Heart right ventricle (tissue), 16 donors: ENCODE measurements around the gene IER5. TPM values are rescaled to one million over a fixed set of nuclear protein-coding genes. Genes with fewer than 3 reads are reported as not detected.
A peak's percentile ranks its signal among the peaks of the same experiment; 100 is the strongest.

Experiments used
- ATAC-seq, 8 donors: fragments of 200-7000 bp; cut with Tn5 transposase; one replicate each; pipeline ENCODE4 v1.9.1; 2020; ENCODE audit warnings: mild to moderate bottlenecking in 8 of 8, moderate library complexity in 8 of 8, moderate number of reproducible peaks in 1 of 8
- DNase-seq, 2 donors: peaks; one replicate each; pipeline ENCODE4 v3.0.0-alpha.2; 2020
- H3K27ac ChIP-seq, 10 donors: fragments of 200-600 bp; sonication (generic) in 2 of 10; one replicate each; pipeline versions ENCODE4 v1.5.0 to v1.8.0; 2020 to 2022; ENCODE audit warnings: mild to moderate bottlenecking in 3 of 10
- H3K27me3 ChIP-seq, 7 donors: fragments of 200-600 bp; one replicate each; pipeline ENCODE4 v1.8.0; 2021 to 2022; ENCODE audit warnings: mild to moderate bottlenecking in 2 of 7
- H3K36me3 ChIP-seq, 9 donors: fragments of 200-600 bp; sonication (generic) in 1 of 9; one replicate each; pipeline versions ENCODE4 v1.5.0 to v1.8.0; 2020 to 2022; ENCODE audit warnings: mild to moderate bottlenecking in 2 of 9
- H3K4me1 ChIP-seq, 9 donors: fragments of 200-600 bp; sonication (generic) in 1 of 9; one replicate each; pipeline versions ENCODE4 v1.5.0 to v1.8.0; 2020 to 2022; ENCODE audit warnings: mild to moderate bottlenecking in 4 of 9
- H3K4me3 ChIP-seq, 10 donors: fragments of 200-600 bp; sonication (generic) in 2 of 10; one replicate each; pipeline versions ENCODE4 v1.5.0 to v1.8.0; 2020 to 2022; ENCODE audit warnings: mild to moderate bottlenecking in 7 of 10, moderate library complexity in 2 of 10
- H3K9me3 ChIP-seq, 11 donors: fragments of 200-600 bp in 10 of 11; sonication (generic) in 2 of 11; one replicate each; pipeline versions ENCODE4 v1.5.0 to v1.8.0; 2013 to 2022; ENCODE audit warnings: mild to moderate bottlenecking in 2 of 11, control low read depth in 1 of 11, moderate library complexity in 1 of 11
- WGBS, 2 donors: extraction: QIAGEN DNeasy Blood & Tissue Kit; methylation state at CpG; one replicate each; pipeline ENCODE4 v1.1.7; 2013; ENCODE audit warnings: inconsistent platforms in 1 of 2; 5-methylcytosine and 5-hydroxymethylcytosine counted together
- intact Hi-C, 10 donors: fragments of 100-400 bp; cut with DNase I; formaldehyde crosslinking; loops; one replicate each; pipeline versions ENCODE4 v1.11.1 to v1.14.2; 2022
- polyA plus RNA-seq, 2 donors: library from polyadenylated mRNA; stranded (reverse); fragments of 200-250 nt; gene quantifications; one replicate each; pipeline ENCODE4 v1.2.3, GENCODE V29; 2013
- total RNA-seq, 10 donors: library from RNA; stranded (reverse); fragmentation: NEBNext Ultra II Directional in 3 of 10; extraction: Animal tissue kit (Norgen Biotek cat#: 25700) in 3 of 10; gene quantifications; one replicate each; pipeline versions ENCODE4 v1.2.1 to v1.2.4, GENCODE V29; 2021 to 2023
- TF ChIP-seq, protein P1 (sequence below), 9 donors: fragments of 200-600 bp; sonication (generic) in 2 of 9; IDR thresholded peaks; one replicate each; pipeline versions ENCODE4 v1.5.0 to v1.8.0; 2021 to 2022; ENCODE audit warnings: antibody characterized with exemption in 9 of 9, mild to moderate bottlenecking in 5 of 9, moderate library complexity in 1 of 9
- donor health status: Arrhythmogenic right ventricular cardiomyopathy.
- donor health status: ischemic (EF 13 %, LVEDD 7.1; RV severe dilation, severe dysfunction).
- donor health status: healthy with polysubstance abuse.
- donor health status: DM: no; HTN: yes; CAD: no.
- donor health status: DM: no; HTN: no; CAD: no.
- donor health status: ischemic (EF 25% LVEDD 6.9; RV normal size, moderate dysfunction).
- donor health status: ischemic (EF 25% LVEDD 5.7; RV mildly dilated, moderate dysfunction).
- donor health status: healthy.
- donor health status: DM: yes; HTN: yes; CAD: no.
- donor health status: Ischemic cardiomyopathy.
- donor health status: ischemic (EF 35%, LVEDD 5.7; RV mildly dilated, moderate dysfunction).
- donor health status: nonischemic (EF 11% LVEDD 7.7; RV severe dilation, severe dysfunction).
- donor health status: DM: yes; HTN: yes; CAD: no.
- donor health status: PGD.
- donor health status: ischemic (EF 29% LVEDD 5.4; RV normal size, mild dysfunction).
- donor health status: nonischemic (EF 23%, LVEDD 6.1; RV moderate dilation, normal function).

Gene IER5
- total and polyA plus RNA-seq, 12 donors: 10.7 to 87.5 (median 18.7) TPM

DNA sequence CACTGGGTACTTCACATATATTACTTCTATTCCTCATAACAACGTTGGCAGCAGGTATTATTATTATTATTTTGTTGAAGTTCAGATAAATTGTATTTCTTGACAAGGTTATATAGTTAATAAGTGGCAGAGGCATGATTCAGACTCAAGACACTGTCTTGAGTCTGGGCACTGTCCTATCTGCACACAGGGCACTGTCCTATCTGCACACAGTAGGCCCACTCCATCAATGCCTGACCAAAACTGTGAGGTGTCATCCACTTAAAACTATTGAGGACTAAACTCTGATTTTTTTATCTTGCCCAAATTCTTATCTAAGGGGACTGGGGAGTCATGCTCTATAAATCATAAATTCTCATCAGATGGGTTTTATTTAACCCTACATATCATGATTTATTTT lies 23.8 kb upstream of the IER5 start:
- no peak overlapping the region for H3K4me3 ChIP-seq
- no peak overlapping the region for H3K27ac ChIP-seq
- intact Hi-C loops: no loop called here
- TF ChIP-seq, protein P1, sequence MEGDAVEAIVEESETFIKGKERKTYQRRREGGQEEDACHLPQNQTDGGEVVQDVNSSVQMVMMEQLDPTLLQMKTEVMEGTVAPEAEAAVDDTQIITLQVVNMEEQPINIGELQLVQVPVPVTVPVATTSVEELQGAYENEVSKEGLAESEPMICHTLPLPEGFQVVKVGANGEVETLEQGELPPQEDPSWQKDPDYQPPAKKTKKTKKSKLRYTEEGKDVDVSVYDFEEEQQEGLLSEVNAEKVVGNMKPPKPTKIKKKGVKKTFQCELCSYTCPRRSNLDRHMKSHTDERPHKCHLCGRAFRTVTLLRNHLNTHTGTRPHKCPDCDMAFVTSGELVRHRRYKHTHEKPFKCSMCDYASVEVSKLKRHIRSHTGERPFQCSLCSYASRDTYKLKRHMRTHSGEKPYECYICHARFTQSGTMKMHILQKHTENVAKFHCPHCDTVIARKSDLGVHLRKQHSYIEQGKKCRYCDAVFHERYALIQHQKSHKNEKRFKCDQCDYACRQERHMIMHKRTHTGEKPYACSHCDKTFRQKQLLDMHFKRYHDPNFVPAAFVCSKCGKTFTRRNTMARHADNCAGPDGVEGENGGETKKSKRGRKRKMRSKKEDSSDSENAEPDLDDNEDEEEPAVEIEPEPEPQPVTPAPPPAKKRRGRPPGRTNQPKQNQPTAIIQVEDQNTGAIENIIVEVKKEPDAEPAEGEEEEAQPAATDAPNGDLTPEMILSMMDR (IDR thresholded peaks at IDR 0.05): no peak
- H3K4me1 ChIP-seq: peaks cover 0 to 35% (median 13%) of the 10 kb centered on the region in 9 donors
- no peak for ATAC-seq
- WGBS, 2 donors: 73% methylated on average over 1 of the region's 1 CpG
- no peak for DNase-seq
- peaks cover 0 to 5% (median 0%) of the 10 kb centered on the region in 11 donors for H3K9me3 ChIP-seq
- no peaks in the 10 kb centered on the region for H3K27me3 ChIP-seq
- no peaks in the 10 kb centered on the region for H3K36me3 ChIP-seq

DNA sequence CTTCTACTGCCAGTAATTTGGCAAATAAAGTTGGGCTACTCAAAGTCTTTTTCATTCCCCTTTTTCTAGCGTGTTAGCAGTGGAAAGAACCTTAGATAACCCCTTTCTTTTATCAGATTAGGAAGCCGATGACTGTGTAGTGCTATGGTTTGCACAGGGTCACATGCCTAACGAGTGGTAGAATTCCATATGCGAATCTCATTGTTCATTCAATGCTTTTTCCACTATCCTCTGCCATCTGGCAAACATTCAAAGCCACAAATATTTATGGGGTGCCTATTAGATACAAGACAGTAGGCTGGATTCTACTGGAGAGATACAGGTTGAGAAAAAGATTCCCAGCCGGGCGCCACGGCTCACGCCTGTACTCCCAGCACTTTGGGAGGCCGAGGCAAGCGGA lies 14.9 kb upstream of the IER5 start:
- no peak overlapping the region for H3K4me3 ChIP-seq
- WGBS, 2 donors: 48 to 55% methylated on average over 10 of the region's 10 CpGs
- H3K4me1 ChIP-seq: peaks cover 0 to 13% (median 5%) of the 10 kb centered on the region in 9 donors
- H3K36me3 ChIP-seq: no peaks in the 10 kb centered on the region
- H3K9me3 ChIP-seq: no peaks in the 10 kb centered on the region
- no peak overlapping the region for H3K27ac ChIP-seq
- TF ChIP-seq, protein P1 (IDR thresholded peaks at IDR 0.05): no peak
- intact Hi-C loops: no loop called here
- DNase-seq (no peak), ATAC-seq (peak in 1 of 8 donors; percentile 42)
- no peaks in the 10 kb centered on the region for H3K27me3 ChIP-seq

DNA sequence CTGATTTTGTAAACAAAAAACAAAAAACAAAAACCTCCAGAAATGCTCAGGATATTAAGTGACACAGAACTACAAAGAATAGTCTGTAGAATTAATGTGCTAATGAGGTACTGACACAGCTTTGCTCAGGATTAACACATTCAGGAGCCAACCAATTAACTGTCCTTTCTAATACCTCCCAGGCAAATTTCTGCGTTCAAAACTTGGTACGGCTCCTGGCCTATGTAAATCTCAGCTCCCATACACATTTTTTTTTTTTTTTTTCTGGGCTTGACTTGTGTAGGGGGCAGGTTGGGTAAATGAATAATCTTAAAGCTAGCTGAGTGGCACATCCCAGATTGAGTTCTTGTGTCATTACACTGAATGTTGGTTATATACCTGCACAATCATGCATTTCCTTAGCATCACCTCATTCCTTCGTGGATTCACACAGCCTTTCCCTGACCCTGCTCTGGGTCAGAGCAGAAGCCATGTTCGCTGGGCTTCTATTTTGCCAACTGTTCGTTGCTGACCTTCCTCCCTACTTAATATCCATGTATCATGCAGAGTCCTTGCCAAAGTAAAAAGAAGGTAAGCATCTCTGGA lies 12.6 kb upstream of the IER5 start:
- ATAC-seq (no peak), DNase-seq (no peak)
- Histone ChIP-seq H3K9me3 (no peaks in the 10 kb centered on the region), H3K4me1 (peaks cover 0 to 13% (median 5%) of the 10 kb centered on the region in 9 donors), H3K36me3 (no peaks in the 10 kb centered on the region), H3K27me3 (no peaks in the 10 kb centered on the region), H3K4me3 (no peak overlapping the region), H3K27ac (no peak overlapping the region)
- intact Hi-C loops: loop anchor here in 1 of 10 donors (5.0 kb wide), 1 partner anchor 34 kb away; no protein-coding TSS in a partner anchor
- TF ChIP-seq, protein P1 (IDR thresholded peaks at IDR 0.05): no peak
- 89 to 93% methylated on average over 5 of the region's 5 CpGs for WGBS, 2 donors

DNA sequence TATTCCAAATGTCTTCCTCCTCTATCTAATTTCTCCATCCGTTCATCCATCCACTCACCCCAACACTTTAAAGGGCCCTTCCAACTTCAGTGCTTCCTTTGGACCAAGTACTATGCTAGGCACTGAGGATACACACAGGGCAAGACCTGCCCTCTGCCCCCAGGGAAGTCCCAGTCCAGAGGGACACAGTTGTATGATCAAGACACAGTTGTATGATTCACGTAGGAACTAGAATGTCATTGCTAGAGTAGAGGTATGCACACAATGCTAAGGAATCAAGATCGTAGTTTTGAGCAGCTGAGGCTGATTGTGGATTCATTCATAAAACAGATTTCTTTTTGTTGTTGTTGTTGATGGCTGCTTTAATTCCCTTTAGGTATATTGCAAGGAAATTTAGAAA lies 11.6 kb upstream of the IER5 start:
- no peak for ATAC-seq

More for the DNA sequence above, 11.6 kb upstream of the IER5 start:
- no peaks in the 10 kb centered on the region for H3K9me3 ChIP-seq
- no peaks in the 10 kb centered on the region for H3K36me3 ChIP-seq
- 85 to 86% methylated on average over 3 of the region's 3 CpGs for WGBS, 2 donors
- H3K4me1 ChIP-seq: peaks cover 0 to 13% (median 5%) of the 10 kb centered on the region in 9 donors
- TF ChIP-seq, protein P1 (IDR thresholded peaks at IDR 0.05): no peak
- H3K4me3 ChIP-seq: no peak overlapping the region
- H3K27me3 ChIP-seq: no peaks in the 10 kb centered on the region
- intact Hi-C loops: loop anchor here in 1 of 10 donors (5.0 kb wide), 1 partner anchor 35 kb away; no protein-coding TSS in a partner anchor
- no peak for DNase-seq
- no peak overlapping the region for H3K27ac ChIP-seq
